ENCODE results near the gene LRCH2.

DNA sequence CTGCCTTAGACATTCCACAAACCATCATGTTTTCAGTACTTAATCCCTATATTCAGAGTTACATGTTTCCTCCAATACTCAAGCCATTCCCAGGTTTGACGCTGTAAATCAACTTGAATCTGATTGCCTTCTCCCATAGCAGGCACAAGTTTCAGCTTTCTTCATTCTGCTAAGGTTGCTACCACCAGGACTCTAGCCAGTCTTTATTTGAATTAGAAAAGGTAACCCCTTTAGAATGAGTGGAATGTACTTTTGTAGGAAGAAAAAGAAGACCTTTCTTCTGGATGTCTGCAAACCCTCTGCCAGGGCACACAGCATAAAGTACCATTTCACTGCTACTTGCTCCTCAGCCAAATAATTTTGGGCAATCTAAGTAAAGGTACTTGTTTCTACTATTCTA is 55.4 kb downstream of the LRCH2 start:
- TF ChIP-seq CTCF (IDR thresholded peaks at IDR 0.05) (no peak), POLR2A (IDR thresholded peaks at IDR 0.05) (no peak), POLR2AphosphoS5 (IDR thresholded peaks at IDR 0.05) (no peak), EP300 (IDR thresholded peaks at IDR 0.05; ENCODE audit: low read depth) (no peak)

Measured in transverse colon (tissue), 4 donors.